ENCODE measurements around the gene GNS. TPM values are rescaled to one million over a fixed set of nuclear protein-coding genes. Genes with fewer than 3 reads are reported as not detected.

The GNS gene
- total and polyA plus RNA-seq, 10 of the 15 experiments (the other 5 are each of a cell fraction or from before 2014, with no cell fraction given), result 4.1 to 33.8 (median 19.1) TPM

GRCh38 chr12:64696080-64696741, 63.0 kb downstream of the GNS start:
- TF ChIP-seq RAD21 (IDR thresholded peaks at IDR 0.05; ENCODE audit: insufficient read depth, low read depth, low read length) (peak; percentile 45), SIX5 (IDR thresholded peaks at IDR 0.05; ENCODE audit: low read depth, low read length, severe bottlenecking) (no peak), CTCF (IDR thresholded peaks at IDR 0.05 in 2 of 3, conservative IDR thresholded peaks at IDR 0.05 in 1 of 3; ENCODE audit: control insufficient read depth in 2 of 3, extremely low read depth in 1 of 3, insufficient read depth in 1 of 3, low read depth in 3 of 3, low read length in 3 of 3) (peak in 1 of 3 experiments; percentile 40; a peak in 2 of 6 replicates), MEF2A (IDR thresholded peaks at IDR 0.05; ENCODE audit: insufficient read depth, low read depth, low read length) (peak; percentile 62; the same call in 1 of the 2 replicates), SMC3 (IDR thresholded peaks at IDR 0.05; ENCODE audit: borderline replicate concordance, low read length) (peak; percentile 40; the same call in 1 of the 2 replicates)

More at GRCh38 chr12:64696080-64696741, 63.0 kb downstream of the GNS start:
- Histone ChIP-seq H3K4me2 (ENCODE audit: control insufficient read depth, insufficient read depth) (no peak overlapping the region), H3K9me3 (replicated peaks; ENCODE audit: control insufficient read depth, insufficient read depth, low read length) (no peaks in the 10 kb centered on the region), H3K36me3 (ENCODE audit: control insufficient read depth in 2 of 2, insufficient read depth in 2 of 2, low read length in 1 of 2) (peaks cover 10 to 17% of the 10 kb centered on the region in 2 experiments; a peak in 3 of 4 replicates), H4K20me1 (ENCODE audit: control insufficient read depth, insufficient read depth) (no peaks in the 10 kb centered on the region), H3K27me3 (replicated peaks in 1 of 2; ENCODE audit: control insufficient read depth in 2 of 2, insufficient read depth in 2 of 2, low read length in 1 of 2) (no peaks in the 10 kb centered on the region), H3K4me3 (no peak overlapping the region), H2AFZ (ENCODE audit: control insufficient read depth, low read depth, low read length) (no peak overlapping the region), H3K27ac (ENCODE audit: control insufficient read depth, insufficient read depth) (no peak overlapping the region), H3K79me2 (ENCODE audit: control insufficient read depth, insufficient read depth, low read length) (0 out of 2 replicates have a peak, but pooled peaks cover 2% of the 10 kb centered on the region), H3K4me1 (ENCODE audit: control insufficient read depth, insufficient read depth, low read length) (0 out of 2 replicates have a peak, but pooled peaks cover 3% of the 10 kb centered on the region), H3K9ac (ENCODE audit: control insufficient read depth, insufficient read depth, low read length) (no peak overlapping the region)
- WGBS (ENCODE audit: insufficient coverage, insufficient replicate concordance, low lambda C conversion rate, missing lambda C conversion rate), result 100% methylated on average over 1 of the region's 1 CpG
- BruUV-seq (replicated peaks), result no TSS peak
- ATAC-seq (no peak), DNase-seq (ENCODE audit: low read depth, low spot score) (no peak), FAIRE-seq (no peak)
- SMC1A ChIA-PET (ENCODE audit: uncharacterized antibody, unreplicated experiment), result interaction anchor here (0.6 to 8.5 kb wide), 13 partner anchors 15 to 740 kb away, joined by 3 to 139 read pairs (median 4); no protein-coding TSS in a partner anchor
- POLR2A ChIA-PET, result interaction anchor here (0.6 to 2.5 kb wide), 4 partner anchors 20 to 86 kb away, joined by 3 to 12 read pairs (median 6); partner anchors contain the start of gene RASSF3
- RAD21 ChIA-PET (ENCODE audit: unreplicated experiment), result interaction anchor here (1.0 to 5.4 kb wide), 8 partner anchors 13 to 158 kb away, joined by 3 to 103 read pairs (median 8); no protein-coding TSS in a partner anchor
- in situ Hi-C loops (cut with MboI), result no loop called here
- CTCF ChIA-PET, result interaction anchor here (0.6 to 5.8 kb wide), 17 partner anchors 8 to 221 kb away, joined by 3 to 175 read pairs (median 6); no protein-coding TSS in a partner anchor
- intact Hi-C loops (cut with micrococcal nuclease; ENCODE audit: unreplicated experiment), result no loop called here

All from GM12878 (cell line).